NCI-H2029 treated with DMSO at 0.1 percent for 48 hours (cell line): ENCODE results near the gene CLN5.

Source experiments
- DNase-seq: peaks from one replicate; lab custom pipeline; 2025; lab: John Stamatoyannopoulos, UW

The CLN5 gene

DNA sequence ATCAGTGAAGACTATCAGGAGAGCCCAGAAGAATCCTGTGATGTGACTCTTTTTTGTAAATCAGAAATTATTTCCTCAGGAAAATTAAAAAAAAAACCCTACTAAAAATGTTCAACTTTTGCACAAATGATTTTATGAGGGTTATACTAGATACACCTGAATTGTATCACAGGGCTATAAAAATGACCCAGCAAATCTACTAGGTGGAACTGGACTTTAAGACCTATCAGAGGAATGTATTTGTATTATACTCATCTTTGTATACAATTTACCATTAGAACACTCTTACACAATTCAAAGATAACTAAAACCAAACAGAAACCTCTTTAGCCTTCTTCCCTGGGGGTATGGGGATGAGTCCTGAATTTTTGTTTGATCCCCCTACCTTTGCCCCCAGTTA lies 27.9 kb downstream of the CLN5 start:
- no peak for DNase-seq

DNA sequence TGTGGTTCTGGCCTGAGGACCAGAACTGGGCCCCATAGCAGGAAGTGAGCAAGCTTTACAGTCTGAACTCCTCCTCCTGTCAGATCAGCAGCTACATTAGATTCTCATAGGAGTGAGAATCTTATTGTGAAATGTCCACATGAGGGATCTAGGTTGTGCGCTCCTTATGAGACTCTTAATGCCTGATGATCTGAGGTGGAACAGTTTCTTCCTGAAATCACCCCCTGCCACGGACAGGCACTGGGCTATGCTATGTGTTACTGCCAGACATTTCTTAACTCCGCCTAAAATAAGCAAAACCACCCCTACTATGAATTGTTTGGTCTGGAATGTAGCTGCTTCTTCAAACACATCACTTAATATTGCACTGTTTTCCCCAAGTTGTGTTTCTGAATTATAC lies 30.5 kb downstream of the CLN5 start:
- DNase-seq: no peak

DNA sequence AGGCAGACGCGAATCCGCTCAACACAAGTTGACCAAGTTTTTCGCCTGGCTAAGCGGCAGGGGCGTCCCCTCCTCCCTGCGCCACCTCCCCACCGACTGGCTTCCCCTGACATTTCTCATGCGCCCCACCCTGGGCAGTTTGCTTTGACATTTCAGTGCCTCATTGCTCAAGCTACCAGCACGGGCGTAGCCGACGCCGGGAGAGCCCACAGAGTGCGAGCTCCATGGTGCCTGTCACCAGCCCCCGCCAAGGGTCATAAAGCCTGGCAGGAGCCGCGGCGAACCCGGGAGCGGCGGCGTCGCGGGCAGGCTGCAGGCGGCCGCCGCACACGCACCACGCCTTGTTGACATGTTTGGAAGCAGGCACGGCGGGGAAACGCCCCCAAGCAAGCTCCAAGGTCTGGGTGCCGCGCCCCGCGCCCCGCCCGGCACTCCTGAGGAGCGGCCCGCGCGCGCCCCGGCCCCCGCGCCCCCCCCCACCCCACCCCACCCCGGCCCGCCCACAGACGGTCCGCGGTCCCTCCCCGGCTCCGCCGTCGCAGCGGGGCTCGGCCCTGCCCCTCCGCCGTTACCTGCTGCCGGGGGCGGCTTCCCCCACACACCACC lies 34.5 kb downstream of the CLN5 start:
- DNase-seq: no peak

DNA sequence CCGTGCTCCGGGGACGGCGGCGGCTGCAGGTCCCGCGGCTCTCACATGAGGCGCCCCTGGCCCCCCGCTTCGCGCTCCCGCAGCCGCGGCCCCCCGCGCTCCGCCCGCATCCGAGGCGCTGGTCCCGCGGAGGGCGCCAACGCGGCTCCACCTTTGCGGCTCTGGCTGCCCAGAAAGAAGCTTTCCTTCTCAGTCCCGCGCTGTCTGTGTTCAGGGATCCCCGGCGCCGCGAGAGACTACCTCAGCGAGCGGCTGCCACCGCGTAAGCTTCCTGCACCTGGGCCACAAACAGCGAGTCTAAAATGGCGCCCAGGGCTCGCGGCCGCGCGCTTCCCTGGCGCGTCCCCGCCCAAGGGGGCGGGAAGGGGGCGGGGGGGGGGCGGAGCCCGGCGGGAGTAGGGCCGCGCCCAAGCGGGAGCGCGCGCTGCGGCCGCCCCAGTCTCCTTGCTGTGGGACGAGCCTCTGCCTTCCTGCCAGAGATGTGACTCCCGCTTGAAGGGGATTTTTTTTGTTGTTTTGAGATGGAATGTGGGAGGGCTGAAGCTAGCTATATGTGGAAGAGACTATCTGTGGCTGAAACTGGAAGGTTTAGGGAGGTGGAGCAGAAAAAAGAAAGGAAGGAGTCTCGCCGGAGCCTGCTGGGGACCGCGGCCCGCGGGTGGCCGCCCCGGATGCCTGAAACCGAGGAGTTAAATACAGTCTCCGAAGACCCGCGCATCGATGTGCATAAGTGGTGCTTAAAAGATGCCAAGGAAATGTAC lies 35.2 kb downstream of the CLN5 start, which contains the start of gene FBXL3:
FBXL3 (minus strand) TSS at position 299 of the 761 bp plus-strand sequence. CDS start 5,299 bp downstream, outside the sequence.
- DNase-seq: no peak

DNA sequence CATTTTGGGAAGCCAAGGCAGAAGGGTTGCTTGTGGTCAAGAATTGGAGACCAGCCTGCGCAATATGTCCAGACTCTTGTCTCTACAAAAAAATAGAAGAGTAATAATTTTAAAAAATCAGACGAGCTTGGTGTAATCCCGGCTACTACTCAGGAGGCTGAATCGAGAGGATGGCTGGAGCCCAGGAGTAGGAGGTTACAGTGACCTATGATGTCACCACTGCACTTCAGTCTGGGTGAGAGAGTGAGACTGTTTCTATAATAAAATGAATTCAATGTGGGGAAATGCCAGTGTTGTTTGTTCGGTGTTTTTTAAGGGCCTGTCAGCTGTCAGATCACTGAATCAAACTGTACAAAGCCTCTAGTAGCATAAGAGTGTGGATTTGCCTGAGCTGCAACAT lies 36.3 kb downstream of the CLN5 start:
- DNase-seq: peak; percentile 68

DNA sequence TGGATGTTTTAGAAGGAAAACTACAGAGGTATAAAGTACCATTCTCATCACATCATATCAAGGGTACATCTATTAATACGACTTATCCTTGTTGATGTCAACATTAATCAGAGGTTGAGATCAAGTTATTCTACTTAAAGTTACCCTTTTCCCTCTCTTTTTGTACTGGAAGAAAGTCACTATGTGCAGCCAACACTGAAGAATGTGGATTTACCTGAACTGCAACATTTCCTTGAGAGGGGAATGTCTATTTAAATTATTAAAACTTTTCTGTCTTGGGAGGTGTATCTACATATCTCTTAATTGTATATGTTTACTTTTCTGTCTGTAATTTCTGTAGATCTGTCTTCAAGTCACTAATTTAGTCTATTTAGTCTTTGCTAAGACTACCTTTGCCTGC lies 37.6 kb downstream of the CLN5 start:
- DNase-seq: no peak

DNA sequence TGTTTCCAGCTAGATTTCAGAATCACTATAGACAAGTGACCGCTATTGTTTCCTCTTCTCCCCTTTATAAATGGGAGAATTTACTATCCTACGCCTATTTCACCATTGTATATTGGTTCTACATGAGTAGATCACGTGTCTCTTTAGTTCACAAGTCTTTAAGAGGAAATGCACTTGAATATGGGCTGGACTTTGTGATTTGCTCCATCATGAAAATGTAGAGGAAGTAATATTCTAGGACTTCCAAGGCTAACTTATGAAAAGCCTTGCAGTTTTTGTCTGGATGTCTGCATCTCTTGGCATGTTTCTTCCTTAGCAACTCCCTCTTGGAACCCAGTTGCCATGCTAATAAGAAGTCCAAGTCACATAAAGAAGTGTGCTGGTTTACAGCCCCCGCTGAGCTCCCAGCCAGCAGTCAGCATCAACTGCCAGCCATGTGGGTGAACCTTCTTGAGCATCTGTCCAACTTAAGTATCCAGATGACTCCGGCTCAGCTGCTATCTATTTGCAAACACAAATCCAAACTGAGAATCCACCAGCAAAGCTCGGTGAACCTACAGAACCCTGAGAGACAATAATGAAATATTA lies 39.9 kb downstream of the CLN5 start:
- DNase-seq: no peak

DNA sequence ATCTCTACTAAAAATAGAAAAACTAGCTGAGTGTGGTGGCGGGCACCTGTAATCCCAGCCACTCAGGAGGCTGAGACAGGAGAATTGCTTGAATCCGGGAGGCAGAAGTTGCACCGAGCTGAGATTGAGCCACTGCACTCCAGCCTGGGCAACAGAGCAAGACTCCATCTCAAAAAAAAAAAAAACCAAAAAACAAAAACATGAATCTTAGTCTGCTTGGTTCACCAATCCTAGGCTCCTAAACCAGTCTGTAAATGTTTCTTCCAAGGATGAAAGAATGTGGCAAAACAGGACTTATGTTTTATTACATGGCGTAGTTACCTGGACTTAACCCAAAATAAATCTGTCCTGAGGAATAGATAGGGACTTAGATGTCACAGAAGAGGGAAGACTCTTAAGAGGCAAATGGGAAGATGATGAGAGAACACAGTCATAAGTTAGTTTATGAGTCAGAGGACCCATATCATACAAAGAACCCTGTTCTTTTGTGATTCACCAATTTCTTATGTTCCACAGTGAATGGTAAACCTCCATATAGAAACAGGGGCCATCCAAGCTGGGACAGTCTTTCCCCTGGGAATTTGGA lies 41.9 kb downstream of the CLN5 start:
- DNase-seq: no peak

DNA sequence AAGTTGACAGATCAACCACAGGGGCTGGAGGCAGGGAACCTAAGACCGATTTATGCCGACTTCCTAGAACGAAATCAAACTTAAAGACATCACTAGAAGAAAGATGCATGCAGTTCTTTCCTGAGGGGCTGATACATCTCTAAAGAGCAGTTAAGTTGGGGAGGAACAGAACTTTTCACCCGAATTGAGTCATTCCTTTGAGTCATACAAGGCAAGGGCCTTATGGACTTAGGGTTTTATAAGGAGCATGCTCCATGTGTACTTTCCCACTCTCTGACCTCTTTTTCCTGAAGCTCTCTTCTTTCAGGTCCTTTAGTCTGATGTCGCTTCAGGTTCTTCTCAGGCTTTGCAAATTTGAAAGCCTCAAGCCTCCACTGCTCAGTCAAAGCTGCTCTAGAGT lies 43.0 kb downstream of the CLN5 start:
- no peak for DNase-seq

DNA sequence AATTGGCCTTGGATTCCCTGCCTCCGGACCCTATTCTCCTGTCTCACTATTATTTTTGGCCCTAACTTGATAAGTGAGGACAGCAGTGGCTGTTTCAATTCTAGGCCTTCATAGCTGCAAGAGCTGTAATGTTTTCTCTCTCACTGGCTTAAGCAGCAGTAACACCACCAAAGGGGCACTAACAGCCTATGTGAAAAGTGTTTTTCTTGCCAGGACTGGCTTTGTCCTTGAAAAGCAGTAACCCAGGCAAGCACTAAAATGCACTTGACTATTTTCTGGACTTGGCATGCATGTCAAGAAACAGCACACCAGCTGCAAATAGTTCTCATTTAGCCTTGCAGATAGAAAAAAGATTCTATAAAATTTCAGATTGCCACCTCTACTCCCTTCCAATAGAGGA lies 44.4 kb downstream of the CLN5 start:
- DNase-seq: no peak

DNA sequence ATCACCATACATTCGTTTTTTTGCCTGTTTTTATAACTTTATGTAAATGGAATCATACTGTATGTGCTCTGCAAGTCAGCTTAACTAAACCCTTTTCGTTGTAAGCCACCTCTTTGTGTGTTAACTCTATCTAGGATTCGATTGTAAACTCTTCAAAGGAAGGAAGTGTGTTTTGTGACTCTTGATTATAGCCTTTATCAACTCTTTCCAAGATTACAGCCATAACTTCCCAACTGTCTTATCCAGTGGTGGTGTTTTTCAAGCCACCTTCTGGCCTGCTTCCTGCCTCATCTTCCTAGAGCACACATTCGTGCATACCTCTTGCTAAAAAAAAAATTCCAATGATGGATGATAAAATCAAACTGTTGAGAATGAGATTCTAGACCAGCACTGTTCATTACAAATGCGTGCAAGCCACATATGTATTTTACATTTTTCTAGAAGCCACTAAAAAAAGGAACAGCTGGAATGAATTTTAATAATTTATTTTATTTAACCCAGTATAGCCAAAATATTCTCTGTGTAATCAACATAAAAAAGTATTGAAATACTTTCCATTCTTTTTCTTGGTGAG lies 47.1 kb downstream of the CLN5 start:
- no peak for DNase-seq

DNA sequence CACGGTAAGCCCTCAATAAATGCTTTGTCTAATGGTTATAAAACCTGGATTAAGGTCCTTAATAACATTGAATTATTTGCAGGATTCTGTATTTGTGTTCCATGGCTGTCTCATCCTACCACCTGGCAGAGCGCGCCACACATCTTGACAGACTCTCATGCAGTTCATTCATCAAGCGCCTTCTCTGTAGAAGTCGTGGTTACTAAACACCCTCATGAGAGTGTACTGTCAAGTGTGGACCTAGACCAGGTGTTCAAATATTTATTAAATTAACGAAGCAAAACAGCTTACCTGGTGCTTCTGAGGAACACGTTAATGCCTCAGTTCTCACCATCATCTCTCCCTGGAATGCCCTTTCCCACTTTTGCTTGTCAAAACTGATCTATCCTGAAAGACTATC lies 48.2 kb downstream of the CLN5 start:
- DNase-seq: no peak

DNA sequence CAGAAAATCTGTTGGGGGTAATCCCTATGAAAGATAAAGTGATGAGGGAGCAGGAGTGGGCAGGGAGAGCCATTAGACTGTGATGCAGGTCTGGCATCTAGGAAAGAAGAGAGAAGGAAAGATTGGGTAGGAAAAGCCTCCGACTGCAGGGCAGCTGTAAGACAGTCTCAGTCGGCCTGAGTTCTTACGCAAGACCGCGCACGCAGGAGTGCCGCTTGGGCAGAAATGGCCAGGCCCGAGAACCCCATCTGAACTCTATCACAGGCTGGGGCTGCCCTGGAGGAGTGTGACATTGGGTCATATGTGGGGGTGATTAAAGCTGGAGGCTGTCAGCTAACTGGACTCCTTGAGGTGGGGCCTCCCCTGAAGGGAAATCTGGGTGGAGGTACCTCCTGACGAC lies 49.0 kb downstream of the CLN5 start:
- no peak for DNase-seq

DNA sequence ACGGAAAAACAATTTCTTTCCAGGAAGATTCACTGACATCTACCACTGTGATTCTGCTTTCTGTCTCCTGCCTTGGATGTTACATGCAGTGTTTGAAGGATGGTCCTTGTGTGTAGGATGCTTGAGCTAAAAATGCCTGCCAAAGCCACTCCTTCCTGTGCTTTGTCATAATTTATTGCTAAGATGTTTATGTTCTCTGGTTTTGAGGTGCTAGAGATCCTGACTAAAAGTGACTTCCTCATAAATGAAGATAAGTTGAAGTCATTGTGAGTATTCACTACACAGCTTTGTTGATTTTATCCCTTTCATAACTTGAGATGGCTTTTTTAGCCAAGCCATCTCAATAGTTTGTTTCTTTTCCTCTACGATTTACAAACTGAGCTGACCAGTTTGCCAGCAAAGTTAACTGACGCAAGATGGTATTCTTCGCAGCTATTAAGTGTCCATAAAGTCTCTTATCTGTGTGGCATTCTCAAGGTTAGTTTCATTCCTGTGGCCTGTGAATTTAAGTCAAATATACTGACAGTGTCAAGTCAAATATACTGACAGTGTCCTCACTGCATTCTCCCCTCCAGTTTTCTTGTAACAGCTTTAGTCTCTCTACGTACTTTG lies 50.8 kb downstream of the CLN5 start:
- DNase-seq: no peak

DNA sequence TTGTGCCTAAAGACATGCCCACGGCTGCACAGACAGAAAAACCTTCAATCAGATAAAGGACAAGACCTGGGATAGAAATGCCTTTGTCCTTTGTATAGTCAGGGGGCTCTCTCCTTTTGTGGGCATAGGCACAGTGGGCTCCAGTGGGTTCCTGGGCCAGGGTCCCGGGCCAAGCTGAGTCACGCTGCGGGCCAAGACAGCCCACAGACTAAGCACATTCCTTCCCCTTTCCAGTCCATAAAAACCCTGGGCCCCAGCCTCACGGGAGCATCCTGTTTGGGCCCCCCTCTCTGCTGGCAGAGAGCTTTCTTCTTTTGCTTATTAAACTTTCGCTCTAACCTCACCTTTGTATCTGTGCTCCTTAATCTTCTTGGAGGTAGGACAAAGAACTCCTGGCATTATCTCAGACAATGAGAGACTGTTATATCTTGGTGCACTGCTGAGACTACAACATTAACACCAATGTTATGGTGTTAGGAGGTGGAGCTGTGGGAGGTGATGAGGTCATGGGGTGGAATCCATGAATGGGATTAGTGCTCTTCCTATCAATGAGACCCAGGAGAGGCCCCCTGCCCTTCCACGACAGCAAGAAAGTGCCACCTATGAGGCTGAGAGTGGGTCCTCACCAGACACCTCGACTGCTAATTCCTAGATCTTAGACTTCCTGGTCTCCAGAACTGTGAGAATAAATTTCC lies 55.9 kb downstream of the CLN5 start:
- DNase-seq: no peak

DNA sequence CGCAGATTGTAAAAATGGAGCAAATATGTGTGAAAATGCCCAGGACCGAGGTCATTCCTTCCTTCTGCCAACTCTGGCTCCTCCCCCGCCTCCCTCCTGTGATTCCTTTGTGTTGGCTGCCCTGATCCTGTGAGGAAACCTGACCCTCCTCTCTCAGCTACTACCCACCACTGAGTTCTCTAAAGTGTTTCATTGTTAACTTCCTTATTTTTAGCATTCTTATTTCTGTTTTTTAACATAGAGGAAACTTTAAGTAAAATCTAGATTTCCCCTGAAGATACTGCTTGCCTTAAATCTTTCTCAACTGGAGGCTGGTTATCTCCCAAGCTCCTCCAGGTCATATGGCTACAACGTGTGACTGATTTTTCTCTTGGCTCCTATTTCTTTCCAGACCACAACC lies 56.8 kb downstream of the CLN5 start:
- DNase-seq: no peak

DNA sequence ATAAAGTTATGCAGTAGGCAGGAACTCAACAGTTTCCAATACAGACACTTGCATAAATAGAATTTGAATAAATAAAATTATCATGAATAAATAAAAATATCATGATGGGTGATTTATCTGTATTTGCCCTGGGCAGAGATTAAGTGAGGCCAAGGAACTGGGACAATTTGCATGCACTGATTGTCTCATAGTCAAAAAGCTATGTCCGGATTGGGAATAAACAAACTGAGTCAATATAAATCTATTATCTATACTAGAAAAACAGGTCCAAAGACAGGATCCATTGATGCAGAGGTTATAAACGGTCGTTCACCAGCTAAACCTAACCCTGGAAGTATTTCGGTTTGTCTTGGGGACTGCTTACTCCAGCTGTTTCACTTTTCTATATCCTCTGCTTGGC lies 61.3 kb downstream of the CLN5 start:
- DNase-seq: no peak
